GM12875 (cell line): ENCODE data around the gene SCLY.

ENCODE experiments used
- H3K4me3 ChIP-seq: one replicate; pipeline ENCODE4 v1.5.1; 2011; ENCODE audit warnings: low read depth, low read length, control low read depth
- CTCF ChIP-seq: IDR thresholded peaks from 2 replicates; pipeline ENCODE4 v1.5.1; 2011; ENCODE audit warnings: low read depth, mild to moderate bottlenecking, control low read depth, inconsistent platforms, low read length, moderate library complexity, borderline replicate concordance; ENCODE audit not compliant: insufficient read depth

The SCLY gene

GRCh38 chr2:238097201-238097987, 36.6 kb downstream of the SCLY start:
- no peak for TF ChIP-seq CTCF
- no peak overlapping the region for H3K4me3 ChIP-seq

GRCh38 chr2:238097988-238098871, 37.4 kb downstream of the SCLY start:
- no peak overlapping the region for H3K4me3 ChIP-seq
- no peak for TF ChIP-seq CTCF

- H3K4me3 ChIP-seq: no peak overlapping the region
These were observed 38.3 kb downstream of the SCLY start for GRCh38 chr2:238098901-238099713.

GRCh38 chr2:238099714-238100048, 38.9 kb downstream of the SCLY start:
- TF ChIP-seq CTCF: no peak
- no peak overlapping the region for H3K4me3 ChIP-seq

More at GRCh38 chr2:238098901-238099713, 38.3 kb downstream of the SCLY start:
- no peak for TF ChIP-seq CTCF

- TF ChIP-seq CTCF: no peak
- no peak within 1 kb of the TSS for H3K4me3 ChIP-seq
These were observed 39.4 kb downstream of the SCLY start, which contains the start of gene ESPNL for GRCh38 chr2:238100049-238100820. Gene ESPNL (plus strand): TSS chr2:238100340. CDS start chr2:238100420, 80 bp downstream.
